ENCODE results near the gene SLC41A1.

Gene SLC41A1

DNA sequence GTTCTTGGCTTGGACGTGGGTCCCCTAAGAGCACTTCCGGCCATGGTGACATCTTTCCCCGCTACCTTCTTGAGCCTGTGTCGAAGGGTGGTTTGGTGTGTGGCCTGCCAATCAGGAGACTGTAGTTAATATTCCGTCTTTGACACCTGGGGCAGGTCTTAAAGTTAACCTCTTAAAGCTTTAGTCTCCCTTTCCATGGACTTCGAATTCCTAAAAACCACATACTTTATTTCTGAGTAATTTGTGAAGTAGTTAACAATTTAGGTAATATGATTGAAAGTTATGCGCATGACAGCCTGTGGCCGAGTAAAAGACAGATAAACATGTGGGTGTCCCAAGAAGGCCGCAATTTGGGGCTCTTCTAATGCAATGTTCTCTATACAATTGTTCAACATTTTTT, 27.6 kb downstream of the SLC41A1 start:
- no peak for DNase-seq

- DNase-seq: no peak
Observed at GRCh38 chr1:205783904-205784303, 29.1 kb downstream of the SLC41A1 start.

DNA sequence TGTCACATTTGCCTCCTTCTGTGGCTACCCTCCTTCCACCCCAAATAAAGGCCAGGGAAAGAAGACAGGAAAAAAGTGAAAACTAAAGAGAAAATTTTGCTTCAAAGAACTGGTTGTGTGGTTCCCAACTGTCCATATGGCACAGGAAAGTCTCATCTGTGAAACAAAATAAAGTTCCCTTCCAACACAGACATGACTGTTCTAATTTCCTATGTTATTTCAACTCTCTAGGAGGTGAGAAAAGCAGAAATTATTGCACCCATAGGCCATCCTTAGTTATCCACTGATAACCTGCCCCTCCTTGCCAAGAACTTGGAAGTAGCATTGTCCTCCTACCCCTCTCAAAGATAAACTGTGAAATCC, 29.6 kb downstream of the SLC41A1 start:
- DNase-seq: no peak

GRCh38 chr1:205782627-205783432, 30.2 kb downstream of the SLC41A1 start:
- peak in 1 of 5 donors; percentile 73 for DNase-seq

DNA sequence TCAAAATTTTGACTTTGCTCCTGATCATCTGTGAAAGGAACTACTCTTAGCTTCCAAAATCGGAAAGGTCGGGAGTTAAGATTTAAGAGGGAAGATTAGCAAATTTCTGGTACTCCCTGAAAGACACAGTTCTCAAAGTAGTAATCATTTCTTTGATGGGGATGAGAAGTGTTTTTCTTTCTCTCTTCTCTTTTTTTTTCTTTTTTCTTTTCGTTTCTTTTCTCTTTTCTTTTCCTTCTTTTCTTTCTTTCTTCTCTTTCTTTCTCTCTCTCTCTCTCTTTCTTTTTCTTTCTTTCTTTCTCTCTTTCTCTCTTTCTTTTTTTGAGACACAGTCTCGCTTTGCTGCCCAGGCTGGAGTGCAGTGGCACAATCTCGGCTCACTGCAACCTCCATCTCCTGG, 32.7 kb downstream of the SLC41A1 start:
- no peak for DNase-seq

GRCh38 chr1:205777994-205778393, 35.0 kb downstream of the SLC41A1 start:
- DNase-seq: no peak

- no peak for DNase-seq
Observed at GRCh38 chr1:205775717-205776056, 37.3 kb downstream of the SLC41A1 start.

DNA sequence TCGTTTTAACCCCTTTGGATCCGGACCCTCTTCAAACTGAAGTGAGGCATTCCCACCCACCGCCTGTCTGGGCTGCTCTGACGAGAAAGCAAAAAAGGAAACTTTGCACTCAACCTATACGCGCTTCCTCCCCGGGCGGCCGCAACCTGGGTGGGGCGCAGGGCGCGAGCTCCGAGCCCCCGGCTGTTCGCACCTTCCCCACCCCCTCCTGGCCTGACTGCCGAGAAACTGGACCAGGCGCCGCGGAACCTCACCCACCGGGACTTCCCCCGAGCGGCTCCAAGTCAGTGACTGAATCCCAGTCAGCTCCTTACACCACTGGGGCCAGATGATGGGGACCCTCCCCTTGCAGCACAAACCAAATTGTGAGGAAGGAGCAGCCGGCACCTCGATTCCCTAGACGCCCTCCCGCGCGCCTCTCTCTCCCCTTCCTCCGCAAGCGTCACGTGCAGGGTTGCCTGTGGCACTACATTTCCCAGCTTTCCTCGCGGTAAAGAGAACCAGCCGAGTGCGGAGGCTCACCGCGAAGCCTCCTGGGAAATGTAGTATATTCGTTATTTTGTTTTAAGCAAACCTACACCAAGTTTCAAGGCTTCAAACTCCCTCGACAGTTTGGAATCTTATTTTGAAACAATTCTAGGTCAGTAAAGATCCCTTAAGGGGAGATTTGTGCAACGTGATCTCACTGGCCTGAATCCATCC, 37.8 kb downstream of the SLC41A1 start, which contains the start of gene RAB29:
Gene RAB29 (minus strand): TSS at position 468 of the 702 bp plus-strand sequence. CDS start 526 bp downstream, outside the sequence.
- peak; percentile 68 to 91 (median 81) for DNase-seq

DNA sequence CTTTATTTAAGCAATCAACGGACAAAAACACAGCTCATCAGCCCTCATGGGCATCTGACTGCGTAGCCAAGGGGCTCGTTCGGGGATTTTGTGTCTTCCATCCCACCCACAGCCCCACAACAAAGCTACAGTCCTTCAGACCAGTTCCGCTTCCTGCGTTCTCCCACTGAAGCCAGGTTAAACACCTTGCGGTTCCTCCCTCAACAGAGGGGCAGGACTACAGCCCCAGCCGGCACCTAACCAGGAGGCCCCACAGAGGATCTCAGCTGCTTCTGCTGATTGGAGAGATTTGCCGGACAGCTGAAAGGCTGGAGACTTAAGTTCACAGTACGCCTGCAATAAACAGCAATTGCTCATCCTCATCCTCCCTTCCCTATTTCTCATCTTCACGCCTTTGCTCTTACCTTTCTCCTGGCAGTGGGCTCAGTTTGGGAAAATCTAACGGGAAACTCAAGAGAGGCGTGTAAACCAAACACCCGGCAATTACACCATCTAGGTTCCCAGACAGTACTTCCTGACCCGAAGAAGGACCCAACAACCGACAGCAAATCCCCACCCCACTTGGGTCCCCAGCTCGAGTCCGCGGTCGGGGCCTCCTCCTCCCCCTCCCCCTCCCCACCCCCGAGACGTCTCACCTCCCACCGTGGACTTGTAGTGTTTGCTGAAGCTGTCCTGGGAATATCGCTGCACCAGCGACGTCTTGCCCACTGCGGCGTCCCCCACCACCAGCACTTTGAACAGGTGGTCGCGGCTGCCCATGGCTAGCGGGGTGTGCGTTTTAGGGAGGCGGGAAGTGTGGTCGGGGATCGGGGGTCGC, 38.6 kb downstream of the SLC41A1 start:
- peak; percentile 25 to 41 (median 34) for DNase-seq

GRCh38 chr1:205772607-205773032, 40.4 kb downstream of the SLC41A1 start:
- peak in 1 of 5 donors; percentile 34 for DNase-seq

DNA sequence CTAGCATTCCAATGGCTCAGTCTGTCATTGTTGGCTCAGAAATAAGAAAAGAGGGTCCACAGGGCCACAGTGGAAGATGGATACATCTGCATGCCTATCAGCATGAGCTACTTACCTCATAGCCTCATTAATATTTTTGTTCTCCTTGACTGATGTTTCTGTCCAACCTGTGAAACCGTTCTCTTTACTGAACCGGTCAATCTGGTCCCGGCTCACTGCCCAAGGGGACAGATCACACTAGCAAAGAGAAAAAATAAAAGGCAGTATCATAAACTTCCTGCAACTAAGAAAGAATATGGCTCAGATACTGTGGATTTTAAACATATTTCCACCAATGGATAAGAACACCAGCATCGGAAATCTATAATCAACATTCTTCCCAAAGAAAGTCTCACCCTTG, 42.4 kb downstream of the SLC41A1 start:
- DNase-seq: no peak

DNA sequence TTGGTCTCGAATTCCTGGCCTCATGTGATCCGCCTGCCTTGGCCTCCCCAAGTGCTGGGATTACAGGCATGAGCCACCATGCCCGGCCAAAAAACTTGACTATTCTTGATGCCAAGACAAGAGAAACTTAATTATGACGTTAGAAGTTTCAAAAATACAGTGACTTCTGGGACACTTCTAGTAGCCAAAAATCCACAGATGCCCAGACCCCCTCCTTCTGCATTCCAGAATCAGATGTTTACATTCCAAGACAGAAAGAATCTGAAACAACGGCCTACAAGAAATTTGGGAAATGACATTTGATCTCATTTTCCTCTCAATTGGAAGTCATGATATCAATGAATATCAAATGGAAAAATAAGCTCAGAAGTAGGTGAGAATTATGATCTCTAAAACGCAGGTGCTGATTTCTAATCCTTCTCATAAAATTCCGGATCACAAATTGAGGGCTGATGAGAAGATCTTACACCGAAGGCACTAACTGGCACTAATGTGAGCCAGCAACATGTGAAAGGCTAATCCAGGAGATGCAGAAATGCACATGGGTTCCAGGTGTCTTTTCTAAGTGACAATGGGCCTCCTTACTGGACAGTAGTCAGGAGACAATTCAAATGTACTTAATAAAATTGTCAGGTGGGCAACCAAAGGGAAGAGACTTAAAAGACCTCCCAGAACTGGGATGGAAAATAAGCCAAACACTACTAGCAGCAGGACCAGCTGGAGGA, 43.2 kb downstream of the SLC41A1 start:
- no peak for DNase-seq

DNA sequence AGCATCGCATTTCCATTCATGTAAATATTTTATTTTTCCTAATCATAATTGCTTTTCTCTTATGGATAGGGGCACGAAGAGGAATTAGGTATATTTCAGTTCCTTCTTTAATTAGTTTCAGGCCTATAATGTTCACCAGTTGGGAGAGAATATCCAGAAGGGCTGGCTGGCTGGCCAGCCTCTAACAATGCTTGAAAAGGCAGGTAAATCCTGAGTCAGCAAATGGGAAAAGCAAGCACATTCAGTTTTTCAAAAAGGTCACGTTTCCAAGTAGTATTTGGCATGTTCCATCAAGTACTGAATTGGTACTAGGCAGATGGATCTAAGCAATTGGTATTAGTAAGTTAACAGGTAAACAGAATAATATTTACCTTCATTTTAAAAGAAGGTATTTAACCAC, 45.8 kb downstream of the SLC41A1 start:
- no peak for DNase-seq

DNA sequence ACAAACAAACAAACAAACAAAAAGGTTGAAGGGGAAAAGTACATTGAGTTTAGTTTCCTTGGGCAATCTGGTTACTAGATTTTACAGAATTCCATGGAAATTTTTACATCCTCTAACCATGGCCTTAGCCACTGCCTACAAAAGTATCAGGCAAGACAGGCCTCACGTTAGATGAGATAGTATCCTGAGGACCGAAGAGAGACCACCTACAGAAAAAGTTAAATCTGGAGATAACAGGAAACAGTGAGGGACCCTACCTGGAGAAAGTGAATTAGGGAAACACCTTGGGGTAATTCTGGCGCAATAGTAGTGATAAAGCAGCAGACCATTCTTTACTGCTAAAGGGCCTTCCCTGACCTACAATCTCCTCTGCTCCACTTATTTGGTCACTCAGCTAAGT, 46.4 kb downstream of the SLC41A1 start:
- no peak for DNase-seq

- DNase-seq: no peak
Observed at GRCh38 chr1:205766038-205766437, 47.0 kb downstream of the SLC41A1 start.

DNA sequence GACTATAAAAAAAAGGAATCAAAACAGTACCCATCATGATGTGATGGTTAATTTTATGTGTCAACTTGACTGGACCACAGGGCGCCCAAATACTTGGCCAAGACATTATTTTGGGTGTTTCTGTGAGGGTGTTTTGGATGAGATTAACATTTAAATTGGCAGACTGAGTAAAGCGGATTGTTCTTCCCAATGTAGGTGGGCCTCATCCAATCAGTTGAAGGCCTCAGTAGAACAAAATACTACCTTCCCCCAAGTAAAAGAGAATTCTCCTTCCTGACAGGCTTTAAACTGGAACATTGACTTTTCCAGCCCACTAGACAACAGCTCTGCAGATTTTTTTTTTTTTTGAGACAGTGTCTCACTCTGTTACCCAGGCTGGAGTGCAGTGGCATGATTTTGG, 48.4 kb downstream of the SLC41A1 start:
- no peak for DNase-seq

DNA sequence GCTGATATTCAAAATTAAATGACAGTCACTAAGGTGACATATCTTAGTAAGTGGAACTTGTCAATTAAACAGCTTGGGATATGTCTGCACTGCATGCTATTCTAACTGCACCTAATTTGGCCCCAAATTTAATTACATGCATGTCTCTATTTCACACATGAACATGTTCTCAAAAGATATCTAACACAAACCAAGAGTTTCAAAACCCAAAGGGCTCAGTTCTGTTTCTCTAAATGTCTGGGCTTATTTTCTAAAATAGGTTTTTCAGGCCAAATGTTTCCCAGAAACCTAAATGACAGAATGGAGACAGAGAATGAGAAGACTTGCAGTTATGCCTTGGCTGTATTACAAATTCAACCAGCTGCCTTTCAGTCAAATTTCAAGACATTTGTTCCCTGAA, 49.0 kb downstream of the SLC41A1 start:
- DNase-seq: no peak

DNA sequence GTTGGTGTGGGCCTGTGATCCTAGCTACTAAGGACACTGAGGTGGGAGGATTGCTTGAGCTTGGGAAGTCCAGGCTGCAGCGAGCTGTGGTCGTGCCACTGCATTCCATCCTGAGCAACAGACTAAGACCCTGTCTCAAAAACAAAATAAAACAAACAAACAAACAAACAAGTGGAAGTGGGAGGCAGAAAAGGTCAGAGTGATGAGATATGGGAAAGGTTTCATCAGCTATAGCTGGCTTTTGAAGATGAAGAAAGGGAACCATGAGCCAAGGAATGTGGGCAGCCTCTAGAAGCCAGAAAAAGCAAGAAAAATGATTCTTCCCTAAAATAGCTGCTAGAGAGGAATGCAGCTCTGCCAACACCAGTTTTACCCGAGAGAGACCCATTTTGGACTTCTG, 52.4 kb downstream of the SLC41A1 start:
- DNase-seq: no peak

- no peak for DNase-seq
Observed at GRCh38 chr1:205756552-205756951, 56.4 kb downstream of the SLC41A1 start.

GRCh38 chr1:205754857-205755256, 58.1 kb downstream of the SLC41A1 start:
- no peak for DNase-seq

GRCh38 chr1:205751036-205751651, 61.9 kb downstream of the SLC41A1 start:
- peak in 1 of 5 donors; percentile 40 for DNase-seq

Data from T-helper 1 cell (primary cell).